PC-3 (cell line): ENCODE results near the gene EXOC1. TPM values are rescaled to one million over a fixed set of nuclear protein-coding genes. Genes with fewer than 3 reads are reported as not detected.

ENCODE experiments used
- ATAC-seq: fragments of 200-7000 bp; cut with Tn5 transposase; 2 replicates; pipeline ENCODE4 v1.9.1; 2020; ENCODE audit warnings: mild to moderate bottlenecking, moderate library complexity
- BruUV-seq: library from RNA; stranded (reverse); fragments of 400-500 nt; replicated peaks from 2 replicates; lab custom pipeline; 2021; lab: Mats Ljungman, UMichigan
- CTCF ChIA-PET: fragments of 300-600 bp; sonication (Branson Sonifier 250); formaldehyde crosslinking; loops from one replicate; lab custom pipeline; 2022; ENCODE audit warnings: antibody characterized with exemption; lab: Charles Lee
- POLR2A ChIA-PET: fragments of 300-600 bp; sonication (Branson Sonifier 250); formaldehyde crosslinking; loops from one replicate; lab custom pipeline; 2022; ENCODE audit warnings: antibody characterized with exemption; ENCODE audit not compliant: unreplicated experiment; lab: Charles Lee
- DNase-seq: peaks from one replicate; pipeline ENCODE4 v3.0.0-alpha.2; 2015
- H2AFZ ChIP-seq: fragments of 300-600 bp; sonication (generic); 2 replicates; pipeline ENCODE4 v1.6.0; 2016; ENCODE audit warnings: antibody characterized with exemption, low read length
- H3F3A ChIP-seq: fragments of 300-600 bp; sonication (generic); one replicate; pipeline ENCODE4 v1.6.0; 2017; ENCODE audit warnings: antibody characterized with exemption, low read length, control low read depth, mild to moderate bottlenecking; ENCODE audit not compliant: unreplicated experiment
- H3K27ac ChIP-seq: fragments of 300-600 bp; sonication (generic); 2 replicates; pipeline ENCODE4 v1.5.1; 2016; ENCODE audit warnings: mild to moderate bottlenecking, low read length
- H3K27me3 ChIP-seq: fragments of 300-600 bp; sonication (generic); 2 replicates; pipeline ENCODE4 v1.6.1; 2016; ENCODE audit warnings: low read length, mixed read lengths
- H3K36me3 ChIP-seq: fragments of 300-600 bp; sonication (generic); 2 replicates; pipeline ENCODE4 v1.6.1; 2016; ENCODE audit warnings: low read depth, mixed run types, low read length, mixed read lengths
- H3K4me1 ChIP-seq: fragments of 300-600 bp; sonication (generic); 2 replicates; pipeline ENCODE4 v1.5.1; 2016; ENCODE audit warnings: low read length; ENCODE audit not compliant: insufficient read depth
- H3K4me2 ChIP-seq: fragments of 300-600 bp; sonication (generic); 2 replicates; pipeline ENCODE4 v1.6.0; 2016; ENCODE audit warnings: low read length
- H3K4me3 ChIP-seq: fragments of 300-600 bp; sonication (generic); 2 replicates; pipeline ENCODE4 v1.5.1; 2016; ENCODE audit warnings: mild to moderate bottlenecking, low read length, mixed read lengths
- H3K79me2 ChIP-seq: fragments of 300-600 bp; sonication (generic); 2 replicates; pipeline ENCODE4 v1.6.1; 2017; ENCODE audit warnings: low read length, mixed read lengths
- H3K9ac ChIP-seq: fragments of 300-600 bp; sonication (generic); 2 replicates; pipeline ENCODE4 v1.6.0; 2016; ENCODE audit warnings: mild to moderate bottlenecking, low read length
- H3K9me2 ChIP-seq: fragments of 300-600 bp; sonication (generic); replicated peaks from 2 replicates; pipeline ENCODE4 v1.6.1; 2016; ENCODE audit warnings: mixed run types, low read length, mixed read lengths
- H3K9me3 ChIP-seq: fragments of 300-600 bp; sonication (generic); 2 replicates; pipeline ENCODE4 v1.6.1; 2016; ENCODE audit warnings: low read length, mixed read lengths
- H4K20me1 ChIP-seq: fragments of 300-600 bp; sonication (generic); 2 replicates; pipeline ENCODE4 v1.6.1; 2016; ENCODE audit warnings: low read length, mixed read lengths
- CTCF ChIP-seq: fragments of 300-600 bp; sonication (generic); conservative IDR thresholded peaks from 2 replicates; pipeline ENCODE4 v1.5.1; 2017; ENCODE audit warnings: antibody characterized with exemption, low read depth, mild to moderate bottlenecking, low read length
- EZH2 ChIP-seq: fragments of 300-600 bp; sonication (generic); IDR thresholded peaks from one replicate; pipeline ENCODE4 v1.6.1; 2017; ENCODE audit warnings: antibody characterized with exemption, mild to moderate bottlenecking, low read length; ENCODE audit not compliant: unreplicated experiment
- EZH2phosphoT487 ChIP-seq: fragments of 300-600 bp; sonication (generic); IDR thresholded peaks from 2 replicates; pipeline ENCODE4 v1.6.1; 2018; ENCODE audit warnings: mild to moderate bottlenecking, antibody characterized with exemption, low read length, borderline replicate concordance
- intact Hi-C: fragments of 100-400 bp; cut with micrococcal nuclease; formaldehyde crosslinking; loops from 2 replicates; pipeline ENCODE4 v1.9.0; 2023
- total RNA-seq: library from RNA; depleted of rRNA; stranded (reverse); fragments of >200 nt; gene quantifications from 2 replicates; pipeline ENCODE4 v1.2.3, GENCODE V29; 2014

EXOC1 gene
- total RNA-seq, 1 experiment from 2014 or later: 37.4 TPM

DNA sequence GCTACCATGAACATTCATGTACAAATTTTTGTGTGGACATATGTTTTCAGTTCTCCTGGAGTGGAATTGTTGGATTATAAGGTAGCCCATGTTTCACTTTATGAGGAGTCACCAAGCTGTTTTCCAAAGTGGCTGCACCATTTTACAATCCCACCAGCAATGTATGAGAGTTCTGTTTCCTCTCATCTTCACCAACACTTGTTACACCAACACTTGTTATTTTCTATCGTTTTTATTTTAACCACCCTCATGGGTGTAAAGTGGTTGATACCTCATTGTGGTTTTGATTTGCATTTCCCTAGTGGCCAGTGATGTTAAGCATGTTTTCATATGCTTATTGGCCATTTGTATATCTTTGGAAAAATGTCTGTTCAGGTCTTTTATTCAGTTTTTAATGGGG lies 4.1 kb downstream of the EXOC1 start:
- BruUV-seq: no TSS peak

GRCh38 chr4:55859711-55860110 lies 6.3 kb downstream of the EXOC1 start:
- no peak for DNase-seq
- Histone ChIP-seq H3K27ac (no peak overlapping the region), H3K27me3 (no peaks in the 10 kb centered on the region), H3F3A (no peaks in the 10 kb centered on the region), H3K4me1 (peaks cover 8% of the 10 kb centered on the region), H3K9me2 (no peaks in the 10 kb centered on the region), H3K36me3 (peaks cover 25% of the 10 kb centered on the region), H3K4me3 (no peak overlapping the region), H3K79me2 (peaks cover 35% of the 10 kb centered on the region), H3K4me2 (no peak overlapping the region), H3K9ac (no peak overlapping the region), H2AFZ (no peak overlapping the region), H3K9me3 (no peaks in the 10 kb centered on the region), H4K20me1 (no peaks in the 10 kb centered on the region)
- no peak for TF ChIP-seq EZH2phosphoT487
- TF ChIP-seq CTCF: no peak
- intact Hi-C loops: no loop called here
- BruUV-seq: no TSS peak
- ATAC-seq: no peak
- POLR2A ChIA-PET: no interaction called here
- CTCF ChIA-PET: no interaction called here

More for the DNA sequence above, 4.1 kb downstream of the EXOC1 start:
- Histone ChIP-seq H3K9me3 (no peaks in the 10 kb centered on the region), H3K27ac (no peak overlapping the region), H3F3A (no peaks in the 10 kb centered on the region), H3K27me3 (no peaks in the 10 kb centered on the region), H2AFZ (no peak overlapping the region), H3K79me2 (peaks cover 46% of the 10 kb centered on the region), H3K9ac (no peak overlapping the region), H3K4me2 (no peak overlapping the region), H3K4me1 (peaks cover 17% of the 10 kb centered on the region), H4K20me1 (no peaks in the 10 kb centered on the region), H3K4me3 (no peak overlapping the region), H3K9me2 (no peaks in the 10 kb centered on the region), H3K36me3 (peaks cover 21% of the 10 kb centered on the region)
- CTCF ChIA-PET: no interaction called here
- DNase-seq: no peak
- no peak for TF ChIP-seq CTCF
- no peak for TF ChIP-seq EZH2phosphoT487
- TF ChIP-seq EZH2: no peak
- no peak for ATAC-seq
- intact Hi-C loops: no loop called here
- POLR2A ChIA-PET: no interaction called here

- no peak overlapping the region for H3K27ac ChIP-seq
- H2AFZ ChIP-seq: no peak overlapping the region
- H3K36me3 ChIP-seq: peaks cover 25% of the 10 kb centered on the region; the same call in 1 of the 2 replicates
- ATAC-seq (no peak), DNase-seq (no peak)
- ChIA-PET POLR2A (interaction anchor here (0.6 kb wide), 2 partner anchors 13 to 32 kb away, joined by 3 to 4 read pairs; no protein-coding TSS in a partner anchor), CTCF (interaction anchor here (1.1 kb wide), 1 partner anchor 441 kb away, joined by 5 read pairs; no protein-coding TSS in a partner anchor)
- no peak overlapping the region for H3K9ac ChIP-seq
- peaks cover 1% of the 10 kb centered on the region; the same call in 1 of the 2 replicates for H3K79me2 ChIP-seq
- no TSS peak for BruUV-seq
- no peak overlapping the region for H3K4me3 ChIP-seq
- peaks cover 14% of the 10 kb centered on the region for H3F3A ChIP-seq
- H3K9me2 ChIP-seq: no peaks in the 10 kb centered on the region
- intact Hi-C loops: loop anchor here (5.0 kb wide), 2 partner anchors 107 to 517 kb away; partner anchors contain the start of gene SRD5A3
- no peak overlapping the region for H3K4me2 ChIP-seq
- 0 out of 2 replicates have a peak, but pooled peaks cover 6% of the 10 kb centered on the region for H4K20me1 ChIP-seq
- TF ChIP-seq CTCF (no peak), EZH2 (no peak), EZH2phosphoT487 (no peak)
- H3K9me3 ChIP-seq: no peaks in the 10 kb centered on the region
- no peaks in the 10 kb centered on the region for H3K27me3 ChIP-seq
- peaks cover 28% of the 10 kb centered on the region for H3K4me1 ChIP-seq
Observed at GRCh38 chr4:55864577-55865223, 11.3 kb downstream of the EXOC1 start.
